AG04450 (cell line): ENCODE results near the gene RAB40C. TPM values are rescaled to one million over a fixed set of nuclear protein-coding genes. Genes with fewer than 3 reads are reported as not detected.

ENCODE experiments used
- CTCF ChIA-PET: fragments of 300-600, 350-600 bp; formaldehyde crosslinking; extraction: SDS; loops from one replicate; lab custom pipeline; 2022; ENCODE audit warnings: antibody characterized with exemption, inconsistent platforms; lab: Charles Lee
- POLR2A ChIA-PET: fragments of 350-600 bp; formaldehyde crosslinking; extraction: SDS; loops from one replicate; lab custom pipeline; 2021; ENCODE audit warnings: antibody characterized with exemption, inconsistent platforms; lab: Yijun Ruan, JAX
- DNase-seq: peaks from one replicate; pipeline ENCODE4 v3.0.0-alpha.2; 2011; ENCODE audit warnings: low read depth, low spot score
- H3K27ac ChIP-seq: one replicate; pipeline ENCODE4 v1.5.1; 2012; ENCODE audit warnings: low read depth, low read length, control low read depth
- H3K27me3 ChIP-seq: one replicate; pipeline ENCODE4 v1.6.0; 2012; ENCODE audit warnings: low read length; ENCODE audit not compliant: control insufficient read depth, insufficient read depth
- H3K4me3 ChIP-seq: 2 replicates; pipeline ENCODE4 v1.5.1; 2011; ENCODE audit warnings: mild to moderate bottlenecking, low read depth, low read length, control low read depth
- H3K9me3 ChIP-seq: 2 replicates; pipeline ENCODE4 v1.5.1; 2012; ENCODE audit warnings: low read length; ENCODE audit not compliant: control insufficient read depth, insufficient read depth
- polyA plus RNA-seq: library from polyadenylated mRNA; depleted of rRNA; stranded (reverse); fragments of >200 nt; gene quantifications from 2 replicates; pipeline ENCODE4 v1.2.3, GENCODE V29; 2011
- TF ChIP-seq, protein P1 (sequence below): IDR thresholded peaks from 2 replicates; pipeline ENCODE4 v1.5.1; 2011; ENCODE audit warnings: low read depth, low read length, control low read depth, inconsistent platforms

The RAB40C gene
- polyA plus RNA-seq, 1 experiment, result 4.2 TPM

GRCh38 chr16:629185-629832 lies 39.4 kb downstream of the RAB40C start:
- CTCF ChIA-PET, result interaction anchor here (0.6 kb wide), 1 partner anchor 665 kb away, joined by 3 read pairs; no protein-coding TSS in a partner anchor
- H3K4me3 ChIP-seq, result no peak overlapping the region
- H3K9me3 ChIP-seq, result peaks cover 14% of the 10 kb centered on the region; the same call in 1 of the 2 replicates
- POLR2A ChIA-PET, result no interaction called here
- TF ChIP-seq, protein P1, sequence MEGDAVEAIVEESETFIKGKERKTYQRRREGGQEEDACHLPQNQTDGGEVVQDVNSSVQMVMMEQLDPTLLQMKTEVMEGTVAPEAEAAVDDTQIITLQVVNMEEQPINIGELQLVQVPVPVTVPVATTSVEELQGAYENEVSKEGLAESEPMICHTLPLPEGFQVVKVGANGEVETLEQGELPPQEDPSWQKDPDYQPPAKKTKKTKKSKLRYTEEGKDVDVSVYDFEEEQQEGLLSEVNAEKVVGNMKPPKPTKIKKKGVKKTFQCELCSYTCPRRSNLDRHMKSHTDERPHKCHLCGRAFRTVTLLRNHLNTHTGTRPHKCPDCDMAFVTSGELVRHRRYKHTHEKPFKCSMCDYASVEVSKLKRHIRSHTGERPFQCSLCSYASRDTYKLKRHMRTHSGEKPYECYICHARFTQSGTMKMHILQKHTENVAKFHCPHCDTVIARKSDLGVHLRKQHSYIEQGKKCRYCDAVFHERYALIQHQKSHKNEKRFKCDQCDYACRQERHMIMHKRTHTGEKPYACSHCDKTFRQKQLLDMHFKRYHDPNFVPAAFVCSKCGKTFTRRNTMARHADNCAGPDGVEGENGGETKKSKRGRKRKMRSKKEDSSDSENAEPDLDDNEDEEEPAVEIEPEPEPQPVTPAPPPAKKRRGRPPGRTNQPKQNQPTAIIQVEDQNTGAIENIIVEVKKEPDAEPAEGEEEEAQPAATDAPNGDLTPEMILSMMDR, result no peak
- H3K27ac ChIP-seq, result no peak overlapping the region
- DNase-seq, result no peak
- no peaks in the 10 kb centered on the region for H3K27me3 ChIP-seq

- no peak overlapping the region for H3K27ac ChIP-seq
- no peak overlapping the region for H3K4me3 ChIP-seq
- H3K9me3 ChIP-seq, result peaks cover 14% of the 10 kb centered on the region; the same call in 1 of the 2 replicates
- DNase-seq, result no peak
- TF ChIP-seq, protein P1, result no peak
- ChIA-PET CTCF (no interaction called here), POLR2A (no interaction called here)
- no peaks in the 10 kb centered on the region for H3K27me3 ChIP-seq
Measured at GRCh38 chr16:629833-630248, 40.0 kb downstream of the RAB40C start.

- CTCF ChIA-PET, result no interaction called here
- DNase-seq, result no peak
- H3K27me3 ChIP-seq, result no peaks in the 10 kb centered on the region
- POLR2A ChIA-PET, result interaction anchor here (0.6 kb wide), 1 partner anchor 218 kb away, joined by 4 read pairs; no protein-coding TSS in a partner anchor
- peaks cover 14% of the 10 kb centered on the region; the same call in 1 of the 2 replicates for H3K9me3 ChIP-seq
- no peak overlapping the region for H3K4me3 ChIP-seq
- TF ChIP-seq, protein P1, result no peak
- H3K27ac ChIP-seq, result no peak overlapping the region
Measured at GRCh38 chr16:630249-630814, 40.5 kb downstream of the RAB40C start.

DNA sequence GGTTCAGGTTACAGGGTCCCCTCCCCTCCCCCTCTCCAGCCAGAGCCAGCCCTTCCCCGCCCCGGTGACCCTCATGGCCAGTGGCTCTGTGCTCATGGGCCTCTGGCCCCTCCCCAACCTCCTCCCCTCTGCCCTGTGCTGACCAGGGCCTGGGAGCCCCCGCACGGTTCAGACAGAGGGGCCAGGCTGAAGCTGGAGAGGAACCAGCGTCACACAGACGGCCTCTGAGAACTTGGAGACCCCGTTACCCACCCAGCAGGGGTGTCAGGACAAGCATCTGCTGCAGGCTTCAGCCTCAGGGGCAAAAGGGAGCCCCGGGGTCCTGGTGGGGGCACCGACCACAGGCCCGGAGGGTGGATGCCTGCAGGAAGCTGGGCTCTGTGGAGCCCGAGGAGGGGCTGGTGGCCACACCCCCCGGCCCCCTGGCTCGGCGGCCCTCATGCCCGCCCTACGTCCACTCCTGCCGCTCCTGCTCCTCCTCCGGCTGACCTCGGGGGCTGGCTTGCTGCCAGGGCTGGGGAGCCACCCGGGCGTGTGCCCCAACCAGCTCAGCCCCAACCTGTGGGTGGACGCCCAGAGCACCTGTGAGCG lies 41.0 kb downstream of the RAB40C start, which contains the start of gene WFIKKN1:
Gene WFIKKN1 (plus strand): TSS at position 171 of the 591 bp plus-strand sequence. CDS start 269 bp downstream, at position 440.
- DNase-seq, result no peak
- ChIA-PET POLR2A (interaction anchor here (0.6 kb wide), 2 partner anchors 219 to 1642 kb away, joined by 4 to 5 read pairs; no protein-coding TSS in a partner anchor), CTCF (no interaction called here)

More for the DNA sequence above, 41.0 kb downstream of the RAB40C start, which contains the start of gene WFIKKN1:
- Histone ChIP-seq H3K9me3 (peaks cover 10% of the 10 kb centered on the region; the same call in 1 of the 2 replicates), H3K27ac (no peak within 1 kb of the TSS), H3K4me3 (no peak within 1 kb of the TSS), H3K27me3 (no peaks in the 10 kb centered on the region)
- TF ChIP-seq, protein P1, result no peak
